Liver (tissue), 9 donors: ENCODE data around the gene C3orf70. TPM values are rescaled to one million over a fixed set of nuclear protein-coding genes. Genes with fewer than 3 reads are reported as not detected.

ENCODE experiments used
- DNase-seq: peaks from one replicate; pipeline ENCODE4 v3.0.0-alpha.2; 2017; ENCODE audit warnings: low spot score
- H3K27ac ChIP-seq, 2 donors: one replicate each; pipeline ENCODE4 v1.7.0; 2013; ENCODE audit warnings: inconsistent platforms in 2 of 2, low read length in 2 of 2, control low read depth in 1 of 2, low read depth in 1 of 2, mild to moderate bottlenecking in 1 of 2
- H3K27me3 ChIP-seq, 4 donors: one replicate each; pipeline versions ENCODE4 v1.6.1 to v1.7.0; 2013; ENCODE audit warnings: low read length in 3 of 4, inconsistent platforms in 1 of 4, mild to moderate bottlenecking in 1 of 4, moderate library complexity in 1 of 4; ENCODE audit not compliant: control insufficient read depth in 4 of 4, insufficient read depth in 4 of 4
- H3K36me3 ChIP-seq, 4 donors: one replicate each; pipeline versions ENCODE4 v1.6.1 to v1.7.0; 2013; ENCODE audit warnings: low read length in 3 of 4, mild to moderate bottlenecking in 3 of 4, low read depth in 1 of 4, moderate library complexity in 1 of 4; ENCODE audit not compliant: control insufficient read depth in 4 of 4, insufficient read depth in 3 of 4
- H3K4me1 ChIP-seq, 4 donors: one replicate each; pipeline versions ENCODE4 v1.6.1 to v1.7.0; 2013; ENCODE audit warnings: low read length in 3 of 4, mild to moderate bottlenecking in 3 of 4, moderate library complexity in 1 of 4; ENCODE audit not compliant: control insufficient read depth in 4 of 4, insufficient read depth in 4 of 4
- H3K4me3 ChIP-seq, 3 donors: one replicate each; pipeline versions ENCODE4 v1.6.1 to v1.7.0; 2013; ENCODE audit warnings: low read length in 3 of 3, control low read depth in 1 of 3, low read depth in 1 of 3, mild to moderate bottlenecking in 1 of 3
- H3K9ac ChIP-seq, 2 donors: one replicate each; pipeline ENCODE4 v1.7.0; 2013; ENCODE audit warnings: low read length in 2 of 2, mild to moderate bottlenecking in 2 of 2, moderate library complexity in 2 of 2, control low read depth in 1 of 2, low read depth in 1 of 2
- H3K9me3 ChIP-seq, 4 donors: one replicate each; pipeline versions ENCODE4 v1.6.1 to v1.7.0; 2013; ENCODE audit warnings: low read length in 3 of 4; ENCODE audit not compliant: control insufficient read depth in 4 of 4
- EGR1 ChIP-seq, 2 donors: IDR thresholded peaks; 2 replicates each; pipeline ENCODE4 v1.6.1; 2016 to 2018; ENCODE audit warnings: antibody characterized with exemption in 2 of 2, low read depth in 2 of 2
- FOXA2 ChIP-seq: IDR thresholded peaks from 2 replicates; pipeline ENCODE4 v1.6.1; 2016; ENCODE audit warnings: antibody characterized with exemption
- GABPA ChIP-seq, 2 donors: IDR thresholded peaks in 1 of 2; conservative IDR thresholded peaks in 1 of 2; 2 replicates each; pipeline ENCODE4 v1.6.1; 2016; ENCODE audit warnings: antibody characterized with exemption in 2 of 2, mild to moderate bottlenecking in 1 of 2, moderate library complexity in 1 of 2
- HNF4A ChIP-seq, 2 donors: conservative IDR thresholded peaks; 2 replicates each; pipeline ENCODE4 v1.6.1; 2016; ENCODE audit warnings: antibody characterized with exemption in 2 of 2, mild to moderate bottlenecking in 2 of 2
- HNF4G ChIP-seq: IDR thresholded peaks from 2 replicates; pipeline ENCODE4 v1.6.1; 2016; ENCODE audit warnings: antibody characterized with exemption
- JUND ChIP-seq, 2 donors: IDR thresholded peaks; 2 replicates each; pipeline ENCODE4 v1.6.1; 2016; ENCODE audit warnings: antibody characterized with exemption in 2 of 2
- NR2F2 ChIP-seq: IDR thresholded peaks from 2 replicates; pipeline ENCODE4 v1.6.1; 2016; ENCODE audit warnings: antibody characterized with exemption
- RAD21 ChIP-seq, 2 donors: IDR thresholded peaks; 2 replicates each; pipeline ENCODE4 v1.6.1; 2016; ENCODE audit warnings: antibody characterized with exemption in 2 of 2, mild to moderate bottlenecking in 2 of 2
- SP1 ChIP-seq: IDR thresholded peaks from 2 replicates; pipeline ENCODE4 v1.6.1; 2018; ENCODE audit warnings: antibody characterized with exemption, mild to moderate bottlenecking
- WGBS: extraction: QIAGEN DNeasy Blood & Tissue Kit; methylation state at CpG from one replicate; pipeline ENCODE4 v1.1.7; 2013; 5-methylcytosine and 5-hydroxymethylcytosine counted together
- polyA plus RNA-seq, 2 donors: library from polyadenylated mRNA; stranded (reverse) in 1 of 2; unstranded in 1 of 2; fragments of 200-250 nt in 1 of 2; fragments of >200 nt in 1 of 2; fragmentation: Nextera tagmentation in 1 of 2; extraction: Ambion mirVana in 1 of 2; gene quantifications; one replicate each; pipeline versions ENCODE4 v1.2.1 to v1.2.3, GENCODE V29; 2013 to 2015
- total RNA-seq, 2 donors: library from RNA; depleted of rRNA; stranded (reverse); fragments of >200 nt; gene quantifications; one replicate each; pipeline ENCODE4 v1.2.3, GENCODE V29; 2014
- TF ChIP-seq, protein P1 (sequence below): IDR thresholded peaks from 2 replicates; pipeline ENCODE4 v1.6.1; 2016; ENCODE audit warnings: antibody characterized with exemption
- TF ChIP-seq, protein P2 (sequence below): IDR thresholded peaks from 2 replicates; pipeline ENCODE4 v1.6.1; 2016; ENCODE audit warnings: antibody characterized with exemption
- donor health status: healthy.
- donor health status: healthy.
- donor health status: healthy.
- donor health status: healthy.
- donor health status: healthy.

Gene C3orf70
- total and polyA plus RNA-seq, 4 donors: 0.15 to 0.79 (median 0.41) TPM

DNA sequence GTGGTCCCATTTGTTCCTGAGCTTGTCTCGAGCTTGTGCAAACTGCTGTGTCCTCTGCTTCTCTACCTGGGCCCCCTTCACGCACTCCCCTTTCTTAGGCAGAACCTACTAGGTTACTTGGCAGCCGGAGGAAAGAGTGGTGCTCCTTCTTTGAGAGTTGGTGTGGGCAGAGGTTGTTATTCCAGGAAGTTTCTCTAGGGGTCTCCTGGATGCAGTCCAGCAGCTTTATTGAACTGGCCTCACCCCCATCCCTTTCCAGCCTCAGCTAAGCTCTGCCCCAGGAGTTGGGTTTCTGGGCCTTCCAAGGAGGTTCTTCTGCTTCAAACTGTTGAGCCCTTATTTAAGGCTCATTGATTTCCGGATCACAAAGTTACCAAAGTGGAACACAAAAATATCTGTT lies 103.2 kb downstream of the C3orf70 start:
- peaks cover 2 to 41% (median 12%) of the 10 kb centered on the region in 4 donors for H3K36me3 ChIP-seq
- H3K9me3 ChIP-seq: no peaks in the 10 kb centered on the region
- no peak for DNase-seq
- peaks cover 0 to 11% (median 1%) of the 10 kb centered on the region in 4 donors for H3K4me1 ChIP-seq
- H3K4me3 ChIP-seq: no peak overlapping the region
- H3K27me3 ChIP-seq: no peaks in the 10 kb centered on the region
- H3K9ac ChIP-seq: no peak overlapping the region
- TF ChIP-seq NR2F2 (no peak), GABPA (IDR thresholded peaks at IDR 0.05 in 1 of 2, conservative IDR thresholded peaks at IDR 0.05 in 1 of 2) (no peak), HNF4A (conservative IDR thresholded peaks at IDR 0.05) (no peak), JUND (IDR thresholded peaks at IDR 0.05) (no peak), HNF4G (no peak), FOXA2 (no peak)
- WGBS: 99% methylated on average over 4 of the region's 4 CpGs
- no peak overlapping the region for H3K27ac ChIP-seq

DNA sequence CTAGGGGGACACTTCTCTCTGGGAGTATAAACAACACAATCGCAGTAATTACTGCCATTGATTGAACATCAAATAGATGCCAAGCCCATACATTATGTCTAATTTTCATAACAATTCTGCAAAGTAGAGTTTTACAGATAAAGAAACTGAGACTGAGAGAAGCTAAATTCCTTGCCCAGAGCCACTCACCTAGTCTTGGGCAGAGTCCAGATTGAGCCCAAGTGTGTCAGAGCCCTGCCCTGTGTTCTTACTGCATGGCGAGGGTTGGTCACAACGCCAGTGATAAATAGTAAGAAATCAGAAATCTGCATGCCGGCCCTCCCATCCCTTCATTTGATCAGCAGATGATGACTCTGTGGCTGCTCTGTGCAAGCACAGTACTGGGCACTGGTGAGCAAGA lies 106.3 kb downstream of the C3orf70 start:
- TF ChIP-seq RAD21 (IDR thresholded peaks at IDR 0.05): no peak
- no peak for TF ChIP-seq JUND (IDR thresholded peaks at IDR 0.05)
- TF ChIP-seq HNF4A (conservative IDR thresholded peaks at IDR 0.05): no peak
- no peak for TF ChIP-seq SP1
- TF ChIP-seq, protein P1, sequence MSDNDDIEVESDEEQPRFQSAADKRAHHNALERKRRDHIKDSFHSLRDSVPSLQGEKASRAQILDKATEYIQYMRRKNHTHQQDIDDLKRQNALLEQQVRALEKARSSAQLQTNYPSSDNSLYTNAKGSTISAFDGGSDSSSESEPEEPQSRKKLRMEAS: no peak
- no peak for TF ChIP-seq EGR1 (IDR thresholded peaks at IDR 0.05; ENCODE audit: low read depth in 2 of 2)
- no peak for TF ChIP-seq FOXA2
- TF ChIP-seq, protein P2, sequence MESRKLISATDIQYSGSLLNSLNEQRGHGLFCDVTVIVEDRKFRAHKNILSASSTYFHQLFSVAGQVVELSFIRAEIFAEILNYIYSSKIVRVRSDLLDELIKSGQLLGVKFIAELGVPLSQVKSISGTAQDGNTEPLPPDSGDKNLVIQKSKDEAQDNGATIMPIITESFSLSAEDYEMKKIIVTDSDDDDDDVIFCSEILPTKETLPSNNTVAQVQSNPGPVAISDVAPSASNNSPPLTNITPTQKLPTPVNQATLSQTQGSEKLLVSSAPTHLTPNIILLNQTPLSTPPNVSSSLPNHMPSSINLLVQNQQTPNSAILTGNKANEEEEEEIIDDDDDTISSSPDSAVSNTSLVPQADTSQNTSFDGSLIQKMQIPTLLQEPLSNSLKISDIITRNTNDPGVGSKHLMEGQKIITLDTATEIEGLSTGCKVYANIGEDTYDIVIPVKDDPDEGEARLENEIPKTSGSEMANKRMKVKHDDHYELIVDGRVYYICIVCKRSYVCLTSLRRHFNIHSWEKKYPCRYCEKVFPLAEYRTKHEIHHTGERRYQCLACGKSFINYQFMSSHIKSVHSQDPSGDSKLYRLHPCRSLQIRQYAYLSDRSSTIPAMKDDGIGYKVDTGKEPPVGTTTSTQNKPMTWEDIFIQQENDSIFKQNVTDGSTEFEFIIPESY: no peak
- TF ChIP-seq HNF4G: no peak
- 87% methylated on average over 4 of the region's 4 CpGs for WGBS
- no peak overlapping the region for H3K4me3 ChIP-seq
- peaks cover 0 to 11% (median 1%) of the 10 kb centered on the region in 4 donors for H3K4me1 ChIP-seq
- no peak overlapping the region for H3K27ac ChIP-seq
- no peaks in the 10 kb centered on the region for H3K9me3 ChIP-seq
- H3K27me3 ChIP-seq: no peaks in the 10 kb centered on the region
- DNase-seq: no peak
- H3K36me3 ChIP-seq: peaks cover 2 to 21% (median 8%) of the 10 kb centered on the region in 4 donors
- no peak overlapping the region for H3K9ac ChIP-seq

DNA sequence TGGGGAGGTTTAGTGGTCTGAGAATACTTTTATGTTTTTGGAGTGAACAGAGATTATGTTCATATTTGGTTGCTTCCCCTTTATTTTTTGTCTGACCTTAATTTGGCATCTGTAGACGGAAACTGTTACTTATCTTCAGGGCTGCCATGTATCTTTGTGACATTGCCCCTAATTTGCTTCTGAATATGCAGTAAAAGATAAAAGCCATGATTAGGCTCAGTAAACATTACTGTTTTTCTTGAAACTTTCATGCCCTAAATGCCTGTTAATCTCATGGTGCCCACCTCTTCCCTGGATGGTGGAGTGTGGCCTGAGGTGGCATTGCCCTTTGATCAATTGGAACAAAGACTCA lies 106.7 kb downstream of the C3orf70 start:
- 64% methylated on average over 1 of the region's 1 CpG for WGBS

More for the DNA sequence above, 106.7 kb downstream of the C3orf70 start:
- Histone ChIP-seq H3K9ac (no peak overlapping the region), H3K4me1 (peaks cover 0 to 11% (median 1%) of the 10 kb centered on the region in 4 donors), H3K27me3 (no peaks in the 10 kb centered on the region), H3K27ac (peak overlapping the region in 1 of 2 donors; percentile 3), H3K36me3 (peaks cover 2 to 19% (median 8%) of the 10 kb centered on the region in 4 donors), H3K9me3 (no peaks in the 10 kb centered on the region), H3K4me3 (no peak overlapping the region)
- TF ChIP-seq EGR1 (IDR thresholded peaks at IDR 0.05; ENCODE audit: low read depth in 2 of 2) (no peak), FOXA2 (no peak)
- DNase-seq: no peak
